GM12872 (cell line): ENCODE results near the gene RGS6.

Source experiments
- TF ChIP-seq, protein P1 (sequence below): IDR thresholded peaks from 3 replicates; pipeline ENCODE4 v1.5.1; 2011; ENCODE audit warnings: low read depth, mild to moderate bottlenecking, low read length, moderate library complexity; ENCODE audit not compliant: insufficient read depth

Gene RGS6

DNA sequence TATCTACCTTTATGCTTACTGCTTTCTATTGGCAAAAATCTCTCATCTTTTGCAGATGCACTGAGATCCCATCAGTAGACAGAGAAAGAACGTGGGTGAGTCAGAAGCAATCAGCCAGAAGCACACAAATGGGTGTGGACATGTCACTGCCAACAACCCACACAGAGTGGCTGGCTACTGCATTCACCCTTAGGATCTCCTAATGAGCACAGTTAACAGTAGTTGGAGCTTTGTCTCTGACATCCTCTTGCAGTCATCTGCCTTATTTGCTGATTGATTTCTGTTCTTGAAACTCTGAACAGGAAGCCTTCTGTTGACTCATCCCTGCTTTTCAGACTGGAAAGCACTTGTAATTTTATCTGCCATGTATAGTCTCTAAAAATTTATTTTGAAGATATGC, 117.2 kb downstream of the RGS6 start:
- TF ChIP-seq, protein P1, sequence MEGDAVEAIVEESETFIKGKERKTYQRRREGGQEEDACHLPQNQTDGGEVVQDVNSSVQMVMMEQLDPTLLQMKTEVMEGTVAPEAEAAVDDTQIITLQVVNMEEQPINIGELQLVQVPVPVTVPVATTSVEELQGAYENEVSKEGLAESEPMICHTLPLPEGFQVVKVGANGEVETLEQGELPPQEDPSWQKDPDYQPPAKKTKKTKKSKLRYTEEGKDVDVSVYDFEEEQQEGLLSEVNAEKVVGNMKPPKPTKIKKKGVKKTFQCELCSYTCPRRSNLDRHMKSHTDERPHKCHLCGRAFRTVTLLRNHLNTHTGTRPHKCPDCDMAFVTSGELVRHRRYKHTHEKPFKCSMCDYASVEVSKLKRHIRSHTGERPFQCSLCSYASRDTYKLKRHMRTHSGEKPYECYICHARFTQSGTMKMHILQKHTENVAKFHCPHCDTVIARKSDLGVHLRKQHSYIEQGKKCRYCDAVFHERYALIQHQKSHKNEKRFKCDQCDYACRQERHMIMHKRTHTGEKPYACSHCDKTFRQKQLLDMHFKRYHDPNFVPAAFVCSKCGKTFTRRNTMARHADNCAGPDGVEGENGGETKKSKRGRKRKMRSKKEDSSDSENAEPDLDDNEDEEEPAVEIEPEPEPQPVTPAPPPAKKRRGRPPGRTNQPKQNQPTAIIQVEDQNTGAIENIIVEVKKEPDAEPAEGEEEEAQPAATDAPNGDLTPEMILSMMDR = no peak

GRCh38 chr14:72052356-72052755, 120.1 kb downstream of the RGS6 start:
- TF ChIP-seq, protein P1 = no peak

GRCh38 chr14:72053651-72054050, 121.4 kb downstream of the RGS6 start:
- TF ChIP-seq, protein P1 = no peak

DNA sequence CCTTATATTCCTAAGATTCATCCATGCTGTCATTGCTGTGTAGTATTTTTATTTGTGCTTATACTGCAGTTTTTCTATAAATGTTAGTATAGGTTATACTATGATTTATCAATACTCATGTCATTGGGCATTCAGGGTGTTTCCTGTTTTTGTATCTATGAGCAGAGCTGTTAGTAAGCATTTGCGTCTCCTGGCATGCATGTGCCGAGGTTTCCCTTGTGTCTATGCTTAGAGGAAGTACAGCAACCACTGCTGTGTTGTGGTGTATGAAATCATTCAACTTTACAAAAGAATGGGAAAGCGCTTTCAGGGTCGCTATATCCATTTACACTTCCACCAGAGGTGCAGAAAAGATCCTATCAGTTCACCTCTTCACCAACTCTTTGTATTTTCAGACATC, 122.7 kb downstream of the RGS6 start:
- TF ChIP-seq, protein P1 = no peak

- TF ChIP-seq, protein P1 = no peak
Measured at GRCh38 chr14:72057701-72058285, 125.6 kb downstream of the RGS6 start.

DNA sequence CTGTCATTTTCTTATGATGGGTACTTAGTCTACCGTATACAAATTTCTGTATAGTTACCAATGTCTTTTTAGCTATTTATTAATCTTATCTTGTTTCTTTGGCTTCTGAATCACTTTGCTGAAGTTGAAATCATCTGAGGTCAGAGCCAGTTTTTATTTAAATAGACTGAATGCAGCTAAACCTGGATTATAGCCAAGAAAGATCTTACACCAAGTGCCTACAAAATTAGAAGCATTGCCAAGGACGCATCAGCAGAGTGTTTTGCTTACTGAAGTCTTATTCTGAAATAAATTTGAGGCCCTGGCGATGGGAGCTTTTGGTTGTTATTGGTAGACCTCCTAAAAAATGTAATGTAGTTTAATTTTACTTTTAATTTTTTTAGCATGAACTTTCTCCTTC, 128.2 kb downstream of the RGS6 start:
- TF ChIP-seq, protein P1 = no peak

GRCh38 chr14:72060917-72061316, 128.7 kb downstream of the RGS6 start:
- TF ChIP-seq, protein P1 = no peak
